Neutrophil (primary cell): ENCODE results near the gene EPB41L4B.

Experiments used
- H3K27ac ChIP-seq: fragments of 200-600 bp; sonication (generic); 2 replicates; pipeline ENCODE4 v1.5.1; 2016; ENCODE audit warnings: mild to moderate bottlenecking, moderate library complexity
- H3K27me3 ChIP-seq: fragments of 200-600 bp; sonication (generic); 2 replicates; pipeline ENCODE4 v1.6.0; 2016; ENCODE audit warnings: mild to moderate bottlenecking
- H3K36me3 ChIP-seq: fragments of 200-600 bp; sonication (generic); 2 replicates; pipeline ENCODE4 v1.5.1; 2017
- H3K4me1 ChIP-seq, 2 experiments: fragments of 200-600 bp in 1 of 2; sonication (generic) in 1 of 2; 1 replicate in 1 of 2; 2 replicates in 1 of 2; pipeline versions ENCODE4 v1.5.1 to v1.6.1; 2013 to 2016; ENCODE audit warnings: low read depth in 1 of 2, low read length in 1 of 2, mild to moderate bottlenecking in 1 of 2, moderate library complexity in 1 of 2; ENCODE audit not compliant: control insufficient read depth in 1 of 2, insufficient read depth in 1 of 2
- H3K4me3 ChIP-seq, 2 experiments: fragments of 200-600 bp in 1 of 2; sonication (generic) in 1 of 2; 1 replicate in 1 of 2; 2 replicates in 1 of 2; pipeline ENCODE4 v1.5.1; 2013 to 2016; ENCODE audit warnings: low read depth in 1 of 2, low read length in 1 of 2, mild to moderate bottlenecking in 1 of 2, moderate library complexity in 1 of 2
- H3K9me3 ChIP-seq: fragments of 200-600 bp; sonication (generic); 2 replicates; pipeline ENCODE4 v1.5.1; 2016
- CTCF ChIP-seq: fragments of 200-600 bp; sonication (generic); IDR thresholded peaks from 2 replicates; pipeline ENCODE4 v1.5.1; 2016; ENCODE audit warnings: antibody characterized with exemption

Gene EPB41L4B

GRCh38 chr9:109274884-109275730, 45.8 kb downstream of the EPB41L4B start:
- H3K27me3 ChIP-seq = peaks cover 20% of the 10 kb centered on the region
- H3K9me3 ChIP-seq = no peaks in the 10 kb centered on the region
- no peak for TF ChIP-seq CTCF
- no peaks in the 10 kb centered on the region for H3K4me1 ChIP-seq
- no peaks in the 10 kb centered on the region for H3K36me3 ChIP-seq
- no peak overlapping the region for H3K4me3 ChIP-seq
- H3K27ac ChIP-seq = no peak overlapping the region

GRCh38 chr9:109273869-109274268, 47.0 kb downstream of the EPB41L4B start:
- TF ChIP-seq CTCF = no peak
- Histone ChIP-seq H3K4me3 (no peak overlapping the region), H3K27me3 (peaks cover 10% of the 10 kb centered on the region), H3K9me3 (no peaks in the 10 kb centered on the region), H3K27ac (no peak overlapping the region), H3K4me1 (no peaks in the 10 kb centered on the region), H3K36me3 (no peaks in the 10 kb centered on the region)

- Histone ChIP-seq H3K36me3 (no peaks in the 10 kb centered on the region), H3K4me3 (no peak overlapping the region), H3K27ac (no peak overlapping the region), H3K27me3 (peaks cover 11% of the 10 kb centered on the region), H3K9me3 (no peaks in the 10 kb centered on the region), H3K4me1 (no peaks in the 10 kb centered on the region)
- no peak for TF ChIP-seq CTCF
These were observed 48.1 kb downstream of the EPB41L4B start for GRCh38 chr9:109272745-109273144.

GRCh38 chr9:109272045-109272444, 48.8 kb downstream of the EPB41L4B start:
- H3K9me3 ChIP-seq = no peaks in the 10 kb centered on the region
- no peak for TF ChIP-seq CTCF
- no peak overlapping the region for H3K27ac ChIP-seq
- peaks cover 18% of the 10 kb centered on the region for H3K27me3 ChIP-seq
- no peaks in the 10 kb centered on the region for H3K4me1 ChIP-seq
- no peaks in the 10 kb centered on the region for H3K36me3 ChIP-seq
- H3K4me3 ChIP-seq = no peak overlapping the region

GRCh38 chr9:109270971-109271925, 49.6 kb downstream of the EPB41L4B start:
- H3K4me1 ChIP-seq = no peaks in the 10 kb centered on the region

More at GRCh38 chr9:109270971-109271925, 49.6 kb downstream of the EPB41L4B start:
- Histone ChIP-seq H3K9me3 (no peaks in the 10 kb centered on the region), H3K4me3 (no peak overlapping the region), H3K27ac (no peak overlapping the region), H3K27me3 (peaks cover 20% of the 10 kb centered on the region), H3K36me3 (no peaks in the 10 kb centered on the region)
- TF ChIP-seq CTCF = no peak
